ENCODE measurements around the gene ZNF215.
"Not testable (repeated sequence)": the region's sequence is repeated elsewhere in the genome, so short reads cannot be mapped to it uniquely, and the experiment has no call there.

ZNF215 gene

GRCh38 chr11:6941970-6942369, 15.7 kb downstream of the ZNF215 start:
- DNase-seq (ENCODE audit: low spot score) = no peak

- DNase-seq (ENCODE audit: low spot score) = peak; percentile 27
Measured at GRCh38 chr11:6943131-6943530, 16.9 kb downstream of the ZNF215 start.

- not testable (repeated sequence) for DNase-seq (ENCODE audit: low spot score)
Measured at GRCh38 chr11:6954248-6954647, 28.0 kb downstream of the ZNF215 start.

GRCh38 chr11:6962141-6962540, 35.9 kb downstream of the ZNF215 start:
- DNase-seq (ENCODE audit: low spot score) = peak; percentile 6

GRCh38 chr11:6962673-6963072, 36.4 kb downstream of the ZNF215 start:
- no peak for DNase-seq (ENCODE audit: low spot score)

- peak; percentile 58 for DNase-seq (ENCODE audit: low spot score)
Measured at GRCh38 chr11:6968816-6969215, 42.6 kb downstream of the ZNF215 start.

- DNase-seq (ENCODE audit: low spot score) = not testable (repeated sequence)
Measured at GRCh38 chr11:6969854-6970253, 43.6 kb downstream of the ZNF215 start.

- peak; percentile 38 for DNase-seq (ENCODE audit: low spot score)
Measured at GRCh38 chr11:6979365-6979764, 53.1 kb downstream of the ZNF215 start.

- DNase-seq (ENCODE audit: low spot score) = no peak
Measured at GRCh38 chr11:6986487-6986886, 60.3 kb downstream of the ZNF215 start.

GRCh38 chr11:6988506-6988905, 62.3 kb downstream of the ZNF215 start:
- peak; percentile 13 for DNase-seq (ENCODE audit: low spot score)

GRCh38 chr11:6991227-6991626, 65.0 kb downstream of the ZNF215 start:
- no peak for DNase-seq (ENCODE audit: low spot score)

- peak; percentile 8 for DNase-seq (ENCODE audit: low spot score)
Measured at GRCh38 chr11:6992026-6992425, 65.8 kb downstream of the ZNF215 start.

GRCh38 chr11:6992457-6993417, 66.5 kb downstream of the ZNF215 start:
- DNase-seq (ENCODE audit: low spot score) = peak; percentile 46

GRCh38 chr11:6995703-6996102, 69.5 kb downstream of the ZNF215 start:
- DNase-seq (ENCODE audit: low spot score) = no peak

GRCh38 chr11:7004482-7004881, 78.3 kb downstream of the ZNF215 start:
- peak; percentile 49 for DNase-seq (ENCODE audit: low spot score)

All from AG08395 (cell line).